Testis (tissue), 2 donors: ENCODE results near the gene NAP1L1.

Experiments used
- CTCF ChIP-seq, 3 experiments: fragments of 450-650 bp in 2 of 3; fragments of 200-600 bp in 1 of 3; sonication (generic) in 1 of 3; IDR thresholded peaks; one replicate each; pipeline ENCODE4 v1.5.1; 2016 to 2019; ENCODE audit warnings: antibody characterized with exemption in 3 of 3, mild to moderate bottlenecking in 2 of 3, moderate library complexity in 1 of 3
- POLR2A ChIP-seq: fragments of 450-650 bp; IDR thresholded peaks from one replicate; pipeline ENCODE4 v1.6.1; 2017; ENCODE audit warnings: antibody characterized with exemption, mild to moderate bottlenecking, moderate library complexity

- TF ChIP-seq CTCF (IDR thresholded peaks at IDR 0.05), result no peak
- TF ChIP-seq POLR2A, result no peak
These were observed 81.7 kb downstream of the NAP1L1 start for GRCh38 chr12:76002598-76003354.
